CD8-positive, alpha-beta memory T cell (primary cell): Measurements from ENCODE around the gene HDHD2. TPM values are rescaled to one million over a fixed set of nuclear protein-coding genes. Genes with fewer than 3 reads are reported as not detected.
"Not testable (repeated sequence)": the region's sequence is repeated elsewhere in the genome, so short reads cannot be mapped to it uniquely, and the experiment has no call there.

Source experiments
- CTCF ChIA-PET: fragments of 350-600 bp; sonication (Branson Sonifier 250); formaldehyde crosslinking; loops from one replicate; lab custom pipeline; 2021; ENCODE audit warnings: antibody characterized with exemption; lab: Charles Lee
- POLR2A ChIA-PET: fragments of 350-600 bp; sonication (Branson Sonifier 250); formaldehyde crosslinking; loops from one replicate; lab custom pipeline; 2021; ENCODE audit warnings: antibody characterized with exemption; lab: Charles Lee
- DNase-seq, 5 donors: peaks; one replicate each; pipeline versions ENCODE4 v3.0.0 to v3.0.0-alpha.2; 2020 to 2022; ENCODE audit warnings: mixed read lengths in 1 of 5
- H3K27ac ChIP-seq: one replicate; pipeline ENCODE4 v1.7.0; 2013; ENCODE audit warnings: low read depth, mild to moderate bottlenecking, low read length, moderate library complexity
- H3K27me3 ChIP-seq: 2 replicates; pipeline ENCODE4 v1.7.0; 2013; ENCODE audit warnings: low read length, mild to moderate bottlenecking; ENCODE audit not compliant: insufficient read depth, poor library complexity, severe bottlenecking
- H3K36me3 ChIP-seq: 2 replicates; pipeline ENCODE4 v1.7.0; 2013; ENCODE audit warnings: mild to moderate bottlenecking, low read length, moderate library complexity; ENCODE audit not compliant: insufficient read depth
- H3K4me1 ChIP-seq: 2 replicates; pipeline ENCODE4 v1.7.0; 2013; ENCODE audit warnings: mild to moderate bottlenecking, low read length, moderate library complexity; ENCODE audit not compliant: insufficient read depth
- H3K4me3 ChIP-seq: 2 replicates; pipeline ENCODE4 v1.7.0; 2013; ENCODE audit warnings: mild to moderate bottlenecking, low read length
- H3K9me3 ChIP-seq: 2 replicates; pipeline ENCODE4 v1.7.0; 2013; ENCODE audit warnings: mild to moderate bottlenecking, low read length
- H3K27ac Mint-ChIP-seq, 8 donors: one replicate each; pipeline ENCODE4 v1.8.0; 2020 to 2021; ENCODE audit warnings: mixed read lengths in 8 of 8, mild to moderate bottlenecking in 6 of 8, inconsistent platforms in 3 of 8, moderate library complexity in 3 of 8
- H3K27me3 Mint-ChIP-seq, 2 donors: one replicate each; pipeline ENCODE4 v1.8.0; 2020 to 2021; ENCODE audit warnings: mixed read lengths in 2 of 2, mild to moderate bottlenecking in 1 of 2, moderate library complexity in 1 of 2
- H3K36me3 Mint-ChIP-seq, 3 donors: one replicate each; pipeline ENCODE4 v1.8.0; 2020 to 2021; ENCODE audit warnings: mixed read lengths in 3 of 3, inconsistent platforms in 1 of 3, mild to moderate bottlenecking in 1 of 3
- H3K4me1 Mint-ChIP-seq, 3 donors: one replicate each; pipeline ENCODE4 v1.8.0; 2020 to 2021; ENCODE audit warnings: mixed read lengths in 3 of 3, inconsistent platforms in 1 of 3, mild to moderate bottlenecking in 1 of 3
- H3K4me3 Mint-ChIP-seq, 7 donors: one replicate each; pipeline ENCODE4 v1.8.0; 2020 to 2021; ENCODE audit warnings: mixed read lengths in 7 of 7, mild to moderate bottlenecking in 6 of 7, moderate library complexity in 4 of 7, inconsistent platforms in 2 of 7
- H3K9me3 Mint-ChIP-seq, 5 donors: one replicate each; pipeline ENCODE4 v1.8.0; 2020 to 2022; ENCODE audit warnings: mixed read lengths in 5 of 5, mild to moderate bottlenecking in 3 of 5, moderate library complexity in 2 of 5, inconsistent platforms in 1 of 5
- polyA plus RNA-seq: library from polyadenylated mRNA; unstranded; fragments of 300-500 nt; fragmentation: Illumina TruSeq; gene quantifications from one replicate; pipeline ENCODE4 v1.2.3, GENCODE V29; 2021
- total RNA-seq, 2 experiments: library from RNA; stranded (reverse); gene quantifications; one replicate each; pipeline ENCODE4 v1.2.3, GENCODE V29; 2021

HDHD2 gene
- total and polyA plus RNA-seq, 3 experiments from 2014 or later, result 25.6 to 45.7 (median 27.3) TPM

GRCh38 chr18:47166294-47166693, 16.0 kb upstream of the HDHD2 start:
- ChIA-PET POLR2A (interaction anchor here (0.8 kb wide), 1 partner anchor 54 kb away, joined by 4 read pairs; no protein-coding TSS in a partner anchor), CTCF (no interaction called here)

GRCh38 chr18:47163241-47163640, 12.9 kb upstream of the HDHD2 start:
- no peaks in the 10 kb centered on the region for H3K9me3 ChIP-seq
- peak overlapping the region in 4 of 7 donors; percentile 29 to 66 (median 46) for H3K4me3 Mint-ChIP-seq
- H3K4me1 ChIP-seq, result no peaks in the 10 kb centered on the region
- no peak overlapping the region for H3K27ac Mint-ChIP-seq
- H3K27me3 Mint-ChIP-seq, result no peaks in the 10 kb centered on the region
- POLR2A ChIA-PET, result no interaction called here
- no peaks in the 10 kb centered on the region for H3K36me3 ChIP-seq
- H3K4me3 ChIP-seq, result no peak overlapping the region
- no peak overlapping the region for H3K27ac ChIP-seq
- DNase-seq, result no peak
- peaks cover 33 to 53% (median 42%) of the 10 kb centered on the region in 3 donors for H3K4me1 Mint-ChIP-seq
- H3K9me3 Mint-ChIP-seq, result no peaks in the 10 kb centered on the region
- CTCF ChIA-PET, result no interaction called here
- H3K36me3 Mint-ChIP-seq, result peaks cover 0 to 14% (median 5%) of the 10 kb centered on the region in 3 donors
- no peaks in the 10 kb centered on the region for H3K27me3 ChIP-seq

More at GRCh38 chr18:47166294-47166693, 16.0 kb upstream of the HDHD2 start:
- H3K36me3 ChIP-seq, result no peaks in the 10 kb centered on the region
- H3K4me3 Mint-ChIP-seq, result no peak overlapping the region
- no peak overlapping the region for H3K4me3 ChIP-seq
- no peaks in the 10 kb centered on the region for H3K27me3 ChIP-seq
- no peak for DNase-seq
- no peaks in the 10 kb centered on the region for H3K4me1 ChIP-seq
- H3K27me3 Mint-ChIP-seq, result no peaks in the 10 kb centered on the region
- peaks cover 0 to 12% (median 5%) of the 10 kb centered on the region in 3 donors for H3K36me3 Mint-ChIP-seq
- H3K27ac ChIP-seq, result no peak overlapping the region
- H3K27ac Mint-ChIP-seq, result peak overlapping the region in 3 of 8 donors; percentile 1 to 56 (median 32)
- H3K9me3 Mint-ChIP-seq, result no peaks in the 10 kb centered on the region
- peaks cover 44 to 63% (median 53%) of the 10 kb centered on the region in 3 donors for H3K4me1 Mint-ChIP-seq
- no peaks in the 10 kb centered on the region for H3K9me3 ChIP-seq

- ChIA-PET CTCF (no interaction called here), POLR2A (no interaction called here)
- H3K4me3 Mint-ChIP-seq, result no peak overlapping the region
These were observed 10.0 kb upstream of the HDHD2 start for GRCh38 chr18:47160256-47160655.

GRCh38 chr18:47158404-47158803, 8.1 kb upstream of the HDHD2 start:
- H3K36me3 ChIP-seq, H3K9me3 Mint-ChIP-seq, H3K4me3 ChIP-seq, H3K27me3 ChIP-seq, H3K4me1 ChIP-seq, H3K27me3 Mint-ChIP-seq, DNase-seq, POLR2A ChIA-PET, H3K9me3 ChIP-seq, H3K4me3 Mint-ChIP-seq, H3K27ac Mint-ChIP-seq, H3K27ac ChIP-seq, CTCF ChIA-PET: not testable (repeated sequence)
- Mint-ChIP-seq H3K4me1 (peaks cover 13 to 24% (median 14%) of the 10 kb centered on the region in 3 donors), H3K36me3 (peaks cover 0 to 30% (median 1%) of the 10 kb centered on the region in 3 donors)

More at GRCh38 chr18:47160256-47160655, 10.0 kb upstream of the HDHD2 start:
- H3K27ac ChIP-seq, result no peak overlapping the region
- no peaks in the 10 kb centered on the region for H3K36me3 ChIP-seq
- Mint-ChIP-seq H3K9me3 (no peaks in the 10 kb centered on the region), H3K4me1 (peaks cover 25 to 40% (median 28%) of the 10 kb centered on the region in 3 donors), H3K36me3 (peaks cover 0 to 23% (median 4%) of the 10 kb centered on the region in 3 donors), H3K27me3 (no peaks in the 10 kb centered on the region), H3K27ac (no peak overlapping the region)
- no peaks in the 10 kb centered on the region for H3K4me1 ChIP-seq
- no peaks in the 10 kb centered on the region for H3K27me3 ChIP-seq
- H3K4me3 ChIP-seq, result no peak overlapping the region
- no peak for DNase-seq
- H3K9me3 ChIP-seq, result no peaks in the 10 kb centered on the region

GRCh38 chr18:47151439-47151838, 1.1 kb upstream of the HDHD2 start:
- ChIA-PET CTCF (interaction anchor here (0.9 to 1.3 kb wide), 3 partner anchors 21 to 25 kb away, joined by 3 to 4 read pairs (median 3); partner anchors contain the start of gene IER3IP1), POLR2A (no interaction called here)
- peak overlapping the region; percentile 72 for H3K4me3 ChIP-seq
- no peaks in the 10 kb centered on the region for H3K9me3 Mint-ChIP-seq
- H3K9me3 ChIP-seq, result no peaks in the 10 kb centered on the region
- DNase-seq, result no peak
- no peaks in the 10 kb centered on the region for H3K27me3 ChIP-seq
- H3K4me3 Mint-ChIP-seq, result peak overlapping the region; percentile 93 to 99 (median 97)
- peaks cover 37 to 51% (median 48%) of the 10 kb centered on the region in 3 donors for H3K4me1 Mint-ChIP-seq
- H3K27me3 Mint-ChIP-seq, result no peaks in the 10 kb centered on the region
- H3K27ac ChIP-seq, result peak overlapping the region; percentile 77
- H3K36me3 Mint-ChIP-seq, result peaks cover 0 to 34% (median 3%) of the 10 kb centered on the region in 3 donors
- peak overlapping the region; percentile 90 to 100 (median 98) for H3K27ac Mint-ChIP-seq
- H3K36me3 ChIP-seq, result no peaks in the 10 kb centered on the region
- peaks cover 29% of the 10 kb centered on the region for H3K4me1 ChIP-seq

- no peaks in the 10 kb centered on the region for H3K36me3 ChIP-seq
- peaks cover 29% of the 10 kb centered on the region for H3K4me1 ChIP-seq
- peaks cover 0 to 30% (median 3%) of the 10 kb centered on the region in 3 donors for H3K36me3 Mint-ChIP-seq
- H3K27me3 Mint-ChIP-seq, result no peaks in the 10 kb centered on the region
- ChIA-PET CTCF (interaction anchor here (0.9 to 2.1 kb wide), 5 partner anchors 21 to 53 kb away, joined by 3 to 8 read pairs (median 4); partner anchors contain the start of gene IER3IP1), POLR2A (no interaction called here)
- no peaks in the 10 kb centered on the region for H3K27me3 ChIP-seq
- H3K27ac Mint-ChIP-seq, result peak overlapping the region; percentile 90 to 100 (median 98)
- peak overlapping the region; percentile 72 for H3K4me3 ChIP-seq
- H3K9me3 Mint-ChIP-seq, result no peaks in the 10 kb centered on the region
- H3K4me1 Mint-ChIP-seq, result peaks cover 39 to 56% (median 52%) of the 10 kb centered on the region in 3 donors
- H3K27ac ChIP-seq, result peak overlapping the region; percentile 77
- no peak for DNase-seq
- no peaks in the 10 kb centered on the region for H3K9me3 ChIP-seq
- H3K4me3 Mint-ChIP-seq, result peak overlapping the region; percentile 93 to 99 (median 97)
These were observed 595 bp upstream of the HDHD2 start for GRCh38 chr18:47150824-47151366.

GRCh38 chr18:47149457-47150028, 757 bp downstream of the HDHD2 start:
- peak overlapping the region; percentile 93 to 99 (median 97) for H3K4me3 Mint-ChIP-seq
- peak overlapping the region; percentile 90 to 100 (median 98) for H3K27ac Mint-ChIP-seq
- Histone ChIP-seq H3K9me3 (no peaks in the 10 kb centered on the region), H3K36me3 (no peaks in the 10 kb centered on the region), H3K4me1 (peaks cover 29% of the 10 kb centered on the region), H3K27ac (peak overlapping the region; percentile 77), H3K4me3 (peak overlapping the region; percentile 72), H3K27me3 (no peaks in the 10 kb centered on the region)
- ChIA-PET POLR2A (interaction anchor here (0.6 to 0.7 kb wide), 3 partner anchors 25 to 1053 kb away, joined by 3 to 5 read pairs (median 5); no protein-coding TSS in a partner anchor), CTCF (interaction anchor here (1.5 to 2.1 kb wide), 2 partner anchors 30 to 55 kb away, joined by 4 to 8 read pairs; no protein-coding TSS in a partner anchor)
- peaks cover 50 to 70% (median 65%) of the 10 kb centered on the region in 3 donors for H3K4me1 Mint-ChIP-seq
- no peaks in the 10 kb centered on the region for H3K9me3 Mint-ChIP-seq
- DNase-seq, result no peak
- no peaks in the 10 kb centered on the region for H3K27me3 Mint-ChIP-seq
- peaks cover 0 to 18% (median 4%) of the 10 kb centered on the region in 3 donors for H3K36me3 Mint-ChIP-seq

GRCh38 chr18:47146206-47146605, 4.1 kb downstream of the HDHD2 start:
- DNase-seq, result no peak
- CTCF ChIA-PET, result no interaction called here
- H3K36me3 ChIP-seq, result no peaks in the 10 kb centered on the region
- Mint-ChIP-seq H3K36me3 (peaks cover 0 to 9% (median 4%) of the 10 kb centered on the region in 3 donors), H3K27ac (peak overlapping the region in 1 of 8 donors; percentile 84), H3K27me3 (no peaks in the 10 kb centered on the region), H3K4me3 (peak overlapping the region in 1 of 7 donors; percentile 28), H3K4me1 (peaks cover 50 to 83% (median 75%) of the 10 kb centered on the region in 3 donors), H3K9me3 (no peaks in the 10 kb centered on the region)
- POLR2A ChIA-PET, result no interaction called here
- no peak overlapping the region for H3K27ac ChIP-seq
- no peak overlapping the region for H3K4me3 ChIP-seq
- no peaks in the 10 kb centered on the region for H3K27me3 ChIP-seq
- H3K9me3 ChIP-seq, result no peaks in the 10 kb centered on the region
- peaks cover 21% of the 10 kb centered on the region for H3K4me1 ChIP-seq
